ENCODE data around the gene LRP1B.

GRCh38 chr2:141384676-141385075 lies 746.1 kb downstream of the LRP1B start:
- TF ChIP-seq POLR2A (IDR thresholded peaks at IDR 0.05), result no peak
- TF ChIP-seq CTCF (IDR thresholded peaks at IDR 0.05 in 4 of 5, conservative IDR thresholded peaks at IDR 0.05 in 1 of 5), result no peak
